WERI-Rb-1 (cell line): Measurements from ENCODE around the gene MIPOL1.
"Not testable (repeated sequence)": the region's sequence is repeated elsewhere in the genome, so short reads cannot be mapped to it uniquely, and the experiment has no call there.

Experiments
- DNase-seq: peaks from one replicate; pipeline ENCODE4 v3.0.0-alpha.2; 2020
- H3K27ac ChIP-seq: fragments of 250-450 bp; sonication (Bioruptor Pico); 2 replicates; pipeline ENCODE4 v1.5.1; 2020; ENCODE audit warnings: mild to moderate bottlenecking, moderate library complexity
- H3K27me3 ChIP-seq: fragments of 250-450 bp; sonication (Bioruptor Pico); 2 replicates; pipeline ENCODE4 v1.5.1; 2021; ENCODE audit warnings: mild to moderate bottlenecking, low read depth, moderate library complexity; ENCODE audit not compliant: insufficient read depth, severe bottlenecking
- H3K36me3 ChIP-seq: fragments of 250-450 bp; sonication (Bioruptor Pico); 2 replicates; pipeline ENCODE4 v1.5.1; 2020; ENCODE audit warnings: mild to moderate bottlenecking, moderate library complexity
- H3K4me3 ChIP-seq: 2 replicates; pipeline ENCODE4 v1.5.1; 2011; ENCODE audit warnings: low read depth, mild to moderate bottlenecking, control low read depth, low read length
- H3K9me3 ChIP-seq: fragments of 250-450 bp; sonication (Bioruptor Pico); 2 replicates; pipeline ENCODE4 v1.5.1; 2021; ENCODE audit warnings: mild to moderate bottlenecking, moderate library complexity; ENCODE audit not compliant: severe bottlenecking
- CTCF ChIP-seq: IDR thresholded peaks from 2 replicates; pipeline ENCODE4 v1.5.1; 2011; ENCODE audit warnings: low read depth, mild to moderate bottlenecking, control low read depth, inconsistent platforms, low read length

Gene MIPOL1

GRCh38 chr14:37172024-37172869 is 25.5 kb upstream of the MIPOL1 start, which contains the start of gene SLC25A21:
TSS of gene SLC25A21 (minus strand) at chr14:37172606.
- H3K36me3 ChIP-seq, result no peaks in the 10 kb centered on the region
- TF ChIP-seq CTCF, result no peak
- peak within 1 kb of the TSS; percentile 41 for H3K4me3 ChIP-seq
- DNase-seq, result peak; percentile 37
- H3K9me3 ChIP-seq, result no peaks in the 10 kb centered on the region
- no peak within 1 kb of the TSS for H3K27ac ChIP-seq
- H3K27me3 ChIP-seq, result peaks cover 59% of the 10 kb centered on the region

- H3K4me3 ChIP-seq, result no peak overlapping the region
Measured at GRCh38 chr14:37172936-37173614, 24.7 kb upstream of the MIPOL1 start.

GRCh38 chr14:37179896-37180502 is 17.7 kb upstream of the MIPOL1 start:
- Histone ChIP-seq H3K4me3 (no peak overlapping the region), H3K27ac (no peak overlapping the region), H3K9me3 (no peaks in the 10 kb centered on the region), H3K27me3 (peaks cover 40% of the 10 kb centered on the region), H3K36me3 (no peaks in the 10 kb centered on the region)
- no peak for DNase-seq
- no peak for TF ChIP-seq CTCF

More at GRCh38 chr14:37172936-37173614, 24.7 kb upstream of the MIPOL1 start:
- H3K27me3 ChIP-seq, result peaks cover 62% of the 10 kb centered on the region
- no peak for DNase-seq
- no peak overlapping the region for H3K27ac ChIP-seq
- no peaks in the 10 kb centered on the region for H3K36me3 ChIP-seq
- no peak for TF ChIP-seq CTCF
- H3K9me3 ChIP-seq, result no peaks in the 10 kb centered on the region

GRCh38 chr14:37180886-37181285 is 16.9 kb upstream of the MIPOL1 start:
- H3K9me3 ChIP-seq, DNase-seq, H3K36me3 ChIP-seq, H3K4me3 ChIP-seq, H3K27ac ChIP-seq: not testable (repeated sequence)
- H3K27me3 ChIP-seq, result peaks cover 34% of the 10 kb centered on the region

- peaks cover 33% of the 10 kb centered on the region for H3K27me3 ChIP-seq
- no peak for TF ChIP-seq CTCF
- no peaks in the 10 kb centered on the region for H3K36me3 ChIP-seq
- H3K9me3 ChIP-seq, result no peaks in the 10 kb centered on the region
- H3K4me3 ChIP-seq, result no peak overlapping the region
- no peak overlapping the region for H3K27ac ChIP-seq
- DNase-seq, result no peak
Measured at GRCh38 chr14:37181441-37181840, 16.3 kb upstream of the MIPOL1 start.

- H3K4me3 ChIP-seq, H3K36me3 ChIP-seq, DNase-seq, H3K9me3 ChIP-seq, H3K27ac ChIP-seq: not testable (repeated sequence)
- H3K27me3 ChIP-seq, result peaks cover 25% of the 10 kb centered on the region
Measured at GRCh38 chr14:37184520-37184919, 13.2 kb upstream of the MIPOL1 start.
